PC-9 (cell line): Measurements from ENCODE around the gene ZNF487.

Source experiments
- EZH2 ChIP-seq: fragments of 200-600 bp; sonication (generic); IDR thresholded peaks from 2 replicates; pipeline ENCODE4 v1.8.0; 2017; ENCODE audit warnings: antibody characterized with exemption, low read depth
- TF ChIP-seq, protein P1 (sequence below): fragments of 200-600 bp; sonication (generic); conservative IDR thresholded peaks from 2 replicates; pipeline ENCODE4 v1.6.1; 2017; ENCODE audit warnings: mixed run types, antibody characterized with exemption, mild to moderate bottlenecking, moderate library complexity

DNA sequence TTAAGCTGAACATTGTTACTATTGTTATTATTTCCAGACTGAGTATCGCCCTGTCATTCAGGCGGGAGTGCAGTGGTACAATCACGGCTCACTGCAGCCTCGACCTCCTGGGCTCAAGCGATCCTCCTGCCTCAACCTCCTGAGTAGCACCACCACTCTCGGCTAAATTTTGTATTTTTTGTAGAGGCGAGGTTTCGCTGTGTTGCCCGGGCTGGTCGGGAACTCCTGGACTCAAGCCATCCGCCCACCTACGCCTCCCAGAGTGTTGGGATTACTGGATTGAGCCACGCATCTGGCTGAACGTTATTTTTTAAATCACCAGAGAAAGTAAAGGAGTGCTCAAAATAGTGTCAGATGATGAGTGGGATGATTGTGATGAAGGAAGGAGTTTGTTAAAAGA is 26.6 kb upstream of the ZNF487 start:
- TF ChIP-seq, protein P1, sequence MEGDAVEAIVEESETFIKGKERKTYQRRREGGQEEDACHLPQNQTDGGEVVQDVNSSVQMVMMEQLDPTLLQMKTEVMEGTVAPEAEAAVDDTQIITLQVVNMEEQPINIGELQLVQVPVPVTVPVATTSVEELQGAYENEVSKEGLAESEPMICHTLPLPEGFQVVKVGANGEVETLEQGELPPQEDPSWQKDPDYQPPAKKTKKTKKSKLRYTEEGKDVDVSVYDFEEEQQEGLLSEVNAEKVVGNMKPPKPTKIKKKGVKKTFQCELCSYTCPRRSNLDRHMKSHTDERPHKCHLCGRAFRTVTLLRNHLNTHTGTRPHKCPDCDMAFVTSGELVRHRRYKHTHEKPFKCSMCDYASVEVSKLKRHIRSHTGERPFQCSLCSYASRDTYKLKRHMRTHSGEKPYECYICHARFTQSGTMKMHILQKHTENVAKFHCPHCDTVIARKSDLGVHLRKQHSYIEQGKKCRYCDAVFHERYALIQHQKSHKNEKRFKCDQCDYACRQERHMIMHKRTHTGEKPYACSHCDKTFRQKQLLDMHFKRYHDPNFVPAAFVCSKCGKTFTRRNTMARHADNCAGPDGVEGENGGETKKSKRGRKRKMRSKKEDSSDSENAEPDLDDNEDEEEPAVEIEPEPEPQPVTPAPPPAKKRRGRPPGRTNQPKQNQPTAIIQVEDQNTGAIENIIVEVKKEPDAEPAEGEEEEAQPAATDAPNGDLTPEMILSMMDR, result no peak
- TF ChIP-seq EZH2, result no peak
